Measurements from ENCODE around the gene INPP5D.

The INPP5D gene

GRCh38 chr2:233079953-233080835 lies 20.1 kb downstream of the INPP5D start:
- H3K27ac ChIP-seq = no peak overlapping the region
- H3K27me3 ChIP-seq (ENCODE audit: insufficient read depth, low read depth, severe bottlenecking) = no peaks in the 10 kb centered on the region
- H3K9me3 ChIP-seq (ENCODE audit: severe bottlenecking) = no peaks in the 10 kb centered on the region
- no peak overlapping the region for H3K4me3 ChIP-seq (ENCODE audit: low read depth, low read length)
- no peak for DNase-seq
- TF ChIP-seq, protein P1, sequence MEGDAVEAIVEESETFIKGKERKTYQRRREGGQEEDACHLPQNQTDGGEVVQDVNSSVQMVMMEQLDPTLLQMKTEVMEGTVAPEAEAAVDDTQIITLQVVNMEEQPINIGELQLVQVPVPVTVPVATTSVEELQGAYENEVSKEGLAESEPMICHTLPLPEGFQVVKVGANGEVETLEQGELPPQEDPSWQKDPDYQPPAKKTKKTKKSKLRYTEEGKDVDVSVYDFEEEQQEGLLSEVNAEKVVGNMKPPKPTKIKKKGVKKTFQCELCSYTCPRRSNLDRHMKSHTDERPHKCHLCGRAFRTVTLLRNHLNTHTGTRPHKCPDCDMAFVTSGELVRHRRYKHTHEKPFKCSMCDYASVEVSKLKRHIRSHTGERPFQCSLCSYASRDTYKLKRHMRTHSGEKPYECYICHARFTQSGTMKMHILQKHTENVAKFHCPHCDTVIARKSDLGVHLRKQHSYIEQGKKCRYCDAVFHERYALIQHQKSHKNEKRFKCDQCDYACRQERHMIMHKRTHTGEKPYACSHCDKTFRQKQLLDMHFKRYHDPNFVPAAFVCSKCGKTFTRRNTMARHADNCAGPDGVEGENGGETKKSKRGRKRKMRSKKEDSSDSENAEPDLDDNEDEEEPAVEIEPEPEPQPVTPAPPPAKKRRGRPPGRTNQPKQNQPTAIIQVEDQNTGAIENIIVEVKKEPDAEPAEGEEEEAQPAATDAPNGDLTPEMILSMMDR (IDR thresholded peaks at IDR 0.05; ENCODE audit: low read depth, low read length) = no peak
- no peaks in the 10 kb centered on the region for H3K36me3 ChIP-seq

DNA sequence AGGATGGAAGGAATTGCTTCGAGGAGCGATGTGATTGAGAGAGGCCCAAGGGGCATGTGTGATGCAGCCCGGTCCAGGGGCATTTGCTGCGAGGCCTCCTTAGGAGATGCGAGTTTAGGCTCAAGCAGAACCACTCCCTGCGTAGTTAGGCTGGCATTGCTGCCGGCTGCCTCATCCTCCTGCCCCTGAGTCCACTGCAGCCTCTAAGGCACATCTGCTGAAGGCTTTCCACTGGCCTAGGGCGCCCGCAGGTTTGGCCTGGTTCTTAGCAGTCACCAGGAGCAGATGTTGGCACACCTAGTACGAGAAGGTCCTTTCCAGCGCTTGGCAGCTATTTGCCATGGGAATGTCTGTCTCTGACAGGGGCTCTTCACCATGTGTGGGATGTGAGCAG lies 20.7 kb downstream of the INPP5D start:
- no peaks in the 10 kb centered on the region for H3K9me3 ChIP-seq (ENCODE audit: severe bottlenecking)
- no peak overlapping the region for H3K4me3 ChIP-seq (ENCODE audit: low read depth, low read length)
- no peak for DNase-seq
- TF ChIP-seq, protein P1 (IDR thresholded peaks at IDR 0.05; ENCODE audit: low read depth, low read length) = no peak
- no peaks in the 10 kb centered on the region for H3K27me3 ChIP-seq (ENCODE audit: insufficient read depth, low read depth, severe bottlenecking)
- no peaks in the 10 kb centered on the region for H3K36me3 ChIP-seq
- no peak overlapping the region for H3K27ac ChIP-seq

DNA sequence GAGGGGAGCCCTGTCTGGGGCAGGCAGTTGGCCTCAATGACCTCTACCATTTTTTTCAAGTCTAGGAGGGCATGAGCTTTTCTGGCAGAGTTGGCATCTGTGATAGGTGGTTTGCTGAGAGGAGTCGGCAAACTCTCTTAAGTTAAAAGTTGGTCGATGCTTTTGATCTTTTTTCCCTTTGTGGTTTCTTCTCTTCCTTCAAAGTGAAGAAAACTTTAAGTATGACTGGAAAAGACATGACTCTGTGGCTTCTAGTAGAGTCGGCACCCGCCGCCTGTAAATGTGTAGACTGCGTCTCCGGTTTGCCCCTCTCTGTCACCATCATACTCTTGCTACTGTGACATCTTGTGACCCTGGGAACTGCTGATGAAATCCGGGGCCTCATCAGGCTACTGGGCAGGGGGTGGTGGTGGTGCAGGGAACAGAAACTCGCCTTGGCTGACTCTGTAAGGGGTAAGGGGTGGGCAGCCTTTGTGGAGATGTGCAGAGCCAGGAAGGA lies 21.1 kb downstream of the INPP5D start:
- no peak for DNase-seq
- Histone ChIP-seq H3K27ac (no peak overlapping the region), H3K4me3 (ENCODE audit: low read depth, low read length) (no peak overlapping the region), H3K36me3 (no peaks in the 10 kb centered on the region), H3K9me3 (ENCODE audit: severe bottlenecking) (no peaks in the 10 kb centered on the region), H3K27me3 (ENCODE audit: insufficient read depth, low read depth, severe bottlenecking) (no peaks in the 10 kb centered on the region)
- TF ChIP-seq, protein P1 (IDR thresholded peaks at IDR 0.05; ENCODE audit: low read depth, low read length) = no peak

GRCh38 chr2:233081731-233082221 lies 21.6 kb downstream of the INPP5D start:
- no peak overlapping the region for H3K27ac ChIP-seq

GRCh38 chr2:233082222-233082930 lies 22.2 kb downstream of the INPP5D start:
- no peak overlapping the region for H3K4me3 ChIP-seq (ENCODE audit: low read depth, low read length)
- DNase-seq = no peak
- H3K36me3 ChIP-seq = no peaks in the 10 kb centered on the region
- TF ChIP-seq, protein P1 (IDR thresholded peaks at IDR 0.05; ENCODE audit: low read depth, low read length) = no peak
- no peaks in the 10 kb centered on the region for H3K9me3 ChIP-seq (ENCODE audit: severe bottlenecking)
- H3K27ac ChIP-seq = no peak overlapping the region
- no peaks in the 10 kb centered on the region for H3K27me3 ChIP-seq (ENCODE audit: insufficient read depth, low read depth, severe bottlenecking)

More at GRCh38 chr2:233081731-233082221, 21.6 kb downstream of the INPP5D start:
- H3K9me3 ChIP-seq (ENCODE audit: severe bottlenecking) = no peaks in the 10 kb centered on the region
- H3K27me3 ChIP-seq (ENCODE audit: insufficient read depth, low read depth, severe bottlenecking) = no peaks in the 10 kb centered on the region
- no peak overlapping the region for H3K4me3 ChIP-seq (ENCODE audit: low read depth, low read length)
- TF ChIP-seq, protein P1 (IDR thresholded peaks at IDR 0.05; ENCODE audit: low read depth, low read length) = no peak
- DNase-seq = no peak
- no peaks in the 10 kb centered on the region for H3K36me3 ChIP-seq

All from WERI-Rb-1 (cell line).